Progenitor cell of endocrine pancreas (in vitro differentiated cells): ENCODE results near the gene PLEKHA6. TPM values are rescaled to one million over a fixed set of nuclear protein-coding genes. Genes with fewer than 3 reads are reported as not detected.

Experiments
- DNase-seq: peaks from one replicate; pipeline ENCODE4 v3.0.0; 2021; ENCODE audit warnings: low spot score; ENCODE audit not compliant: unreplicated experiment
- H3K27ac Mint-ChIP-seq: 2 replicates; pipeline ENCODE4 v1.8.0; 2021; ENCODE audit warnings: mild to moderate bottlenecking, moderate library complexity, mixed read lengths
- H3K27me3 Mint-ChIP-seq: 2 replicates; pipeline ENCODE4 v1.8.0; 2021; ENCODE audit warnings: mixed read lengths
- H3K36me3 Mint-ChIP-seq: 2 replicates; pipeline ENCODE4 v1.8.0; 2022; ENCODE audit warnings: mixed read lengths; ENCODE audit not compliant: insufficient read depth
- H3K4me1 Mint-ChIP-seq: 2 replicates; pipeline ENCODE4 v1.8.0; 2021; ENCODE audit warnings: low read depth, mixed read lengths
- H3K4me3 Mint-ChIP-seq: 2 replicates; pipeline ENCODE4 v1.8.0; 2021; ENCODE audit warnings: low read depth, mild to moderate bottlenecking, moderate library complexity, mixed read lengths
- H3K9me3 Mint-ChIP-seq: 2 replicates; pipeline ENCODE4 v1.8.0; 2021; ENCODE audit warnings: low read depth, mixed read lengths
- CTCF ChIP-seq: fragments of 200-600 bp; sonication (generic); IDR thresholded peaks from one replicate; pipeline ENCODE4 v1.5.0; 2021; ENCODE audit warnings: antibody characterized with exemption, mild to moderate bottlenecking; ENCODE audit not compliant: unreplicated experiment
- total RNA-seq: library from RNA; stranded (reverse); gene quantifications from 2 replicates; pipeline ENCODE4 v1.2.1, GENCODE V29; 2021

PLEKHA6 gene
- total RNA-seq, 1 donor from 2014 or later = 66.9 TPM

GRCh38 chr1:204174958-204175357 is 184.8 kb downstream of the PLEKHA6 start:
- Mint-ChIP-seq H3K27me3 (peaks cover 6% of the 10 kb centered on the region), H3K9me3 (peaks cover 4% of the 10 kb centered on the region), H3K4me3 (no peak overlapping the region), H3K27ac (no peak overlapping the region), H3K4me1 (peaks cover 4% of the 10 kb centered on the region), H3K36me3 (peaks cover 2% of the 10 kb centered on the region)
- DNase-seq = no peak
- no peak for TF ChIP-seq CTCF

GRCh38 chr1:204172404-204173029 is 187.2 kb downstream of the PLEKHA6 start:
- TF ChIP-seq CTCF = no peak
- DNase-seq = no peak
- Mint-ChIP-seq H3K4me1 (peaks cover 4% of the 10 kb centered on the region), H3K4me3 (no peak overlapping the region), H3K27me3 (peaks cover under 1% of the 10 kb centered on the region), H3K27ac (no peak overlapping the region), H3K9me3 (peaks cover 8% of the 10 kb centered on the region), H3K36me3 (peaks cover 2% of the 10 kb centered on the region)

- Mint-ChIP-seq H3K27ac (no peak overlapping the region), H3K4me1 (peaks cover 4% of the 10 kb centered on the region), H3K36me3 (peaks cover 2% of the 10 kb centered on the region), H3K27me3 (peaks cover 2% of the 10 kb centered on the region), H3K9me3 (peaks cover 8% of the 10 kb centered on the region), H3K4me3 (no peak overlapping the region)
- no peak for TF ChIP-seq CTCF
- no peak for DNase-seq
These were observed 188.0 kb downstream of the PLEKHA6 start for GRCh38 chr1:204171751-204172178.

- DNase-seq = no peak
- H3K36me3 Mint-ChIP-seq = peaks cover 2% of the 10 kb centered on the region
- H3K4me1 Mint-ChIP-seq = peaks cover 4% of the 10 kb centered on the region
- H3K27me3 Mint-ChIP-seq = peaks cover 2% of the 10 kb centered on the region
- H3K9me3 Mint-ChIP-seq = peaks cover 8% of the 10 kb centered on the region
- no peak overlapping the region for H3K27ac Mint-ChIP-seq
- no peak overlapping the region for H3K4me3 Mint-ChIP-seq
- TF ChIP-seq CTCF = no peak
These were observed 189.1 kb downstream of the PLEKHA6 start for GRCh38 chr1:204170494-204171155.

GRCh38 chr1:204169858-204170257 is 189.9 kb downstream of the PLEKHA6 start:
- no peak for DNase-seq
- Mint-ChIP-seq H3K27me3 (peaks cover 2% of the 10 kb centered on the region), H3K36me3 (peaks cover 2% of the 10 kb centered on the region), H3K4me3 (no peak overlapping the region), H3K9me3 (peaks cover 8% of the 10 kb centered on the region), H3K4me1 (peaks cover 4% of the 10 kb centered on the region), H3K27ac (no peak overlapping the region)
- TF ChIP-seq CTCF = no peak

Other genes with a start within 250 kb of the PLEKHA6 start
- gene ETNK2, start 207.9 kb downstream of the PLEKHA6 start, total RNA-seq = 22.6 and 24.5 TPM in 2 replicates
- not detected in 2 replicates for gene REN, start 193.6 kb downstream of the PLEKHA6 start, total RNA-seq
- not detected in 2 replicates for gene KISS1, start 163.4 kb downstream of the PLEKHA6 start, total RNA-seq
- gene GOLT1A, start 145.9 kb downstream of the PLEKHA6 start, total RNA-seq = 4.2 and 5.0 TPM in 2 replicates
- gene PPP1R15B, start 51.9 kb upstream of the PLEKHA6 start, total RNA-seq = 42.6 and 43.3 TPM in 2 replicates
- 62.2 and 62.7 TPM in 2 replicates for gene PIK3C2B, start 134.9 kb upstream of the PLEKHA6 start, total RNA-seq
- gene MDM4, start 156.5 kb upstream of the PLEKHA6 start, total RNA-seq = 123 and 127 TPM in 2 replicates